Skeletal muscle satellite cell (primary cell): Measurements from ENCODE around the gene GATB. TPM values are rescaled to one million over a fixed set of nuclear protein-coding genes. Genes with fewer than 3 reads are reported as not detected.

Experiments used
- H3K27me3 ChIP-seq: 2 replicates; pipeline ENCODE4 v1.7.0; 2013; ENCODE audit warnings: low read length; ENCODE audit not compliant: control insufficient read depth, insufficient read depth
- H3K36me3 ChIP-seq: 2 replicates; pipeline ENCODE4 v1.7.0; 2013; ENCODE audit warnings: mild to moderate bottlenecking, control low read depth, low read length; ENCODE audit not compliant: insufficient read depth
- H3K4me1 ChIP-seq: 2 replicates; pipeline ENCODE4 v1.7.0; 2013; ENCODE audit warnings: low read length; ENCODE audit not compliant: control insufficient read depth, insufficient read depth
- H3K4me2 ChIP-seq: 2 replicates; pipeline ENCODE4 v1.7.0; 2013; ENCODE audit warnings: mild to moderate bottlenecking, low read length
- H3K4me3 ChIP-seq: 2 replicates; pipeline ENCODE4 v1.7.0; 2013; ENCODE audit warnings: low read length
- H3K9ac ChIP-seq: 2 replicates; pipeline ENCODE4 v1.7.0; 2013; ENCODE audit warnings: mild to moderate bottlenecking, low read depth, low read length, moderate library complexity
- H3K9me3 ChIP-seq: replicated peaks from 2 replicates; pipeline ENCODE4 v1.7.0; 2013; ENCODE audit warnings: mild to moderate bottlenecking, control low read depth, low read length
- total RNA-seq: library from RNA; depleted of rRNA; stranded (reverse); fragments of >200 nt; gene quantifications from 2 replicates; pipeline ENCODE4 v1.2.3, GENCODE V29; 2012; rRNA removed

The GATB gene, protein sequence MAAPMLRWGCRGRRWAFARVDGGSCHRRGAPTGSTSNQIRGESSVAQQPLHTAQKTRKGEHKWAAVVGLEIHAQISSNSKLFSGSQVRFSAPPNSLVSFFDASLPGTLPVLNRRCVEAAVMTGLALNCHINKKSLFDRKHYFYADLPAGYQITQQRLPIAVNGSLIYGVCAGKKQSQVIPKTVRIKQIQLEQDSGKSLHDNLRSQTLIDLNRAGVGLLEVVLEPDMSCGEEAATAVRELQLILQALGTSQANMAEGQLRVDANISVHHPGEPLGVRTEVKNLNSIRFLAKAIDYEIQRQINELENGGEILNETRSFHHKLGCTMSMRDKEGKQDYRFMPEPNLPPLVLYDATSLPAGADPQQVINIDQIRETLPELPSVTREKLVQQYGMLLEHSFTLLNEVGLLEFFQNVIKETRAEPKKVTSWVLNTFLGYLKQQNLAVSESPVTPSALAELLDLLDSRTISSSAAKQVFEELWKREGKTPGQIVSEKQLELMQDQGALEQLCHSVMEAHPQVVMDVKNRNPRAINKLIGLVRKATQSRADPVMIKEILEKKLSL
- total RNA-seq, result 15.9 and 20.5 TPM in 2 replicates

DNA sequence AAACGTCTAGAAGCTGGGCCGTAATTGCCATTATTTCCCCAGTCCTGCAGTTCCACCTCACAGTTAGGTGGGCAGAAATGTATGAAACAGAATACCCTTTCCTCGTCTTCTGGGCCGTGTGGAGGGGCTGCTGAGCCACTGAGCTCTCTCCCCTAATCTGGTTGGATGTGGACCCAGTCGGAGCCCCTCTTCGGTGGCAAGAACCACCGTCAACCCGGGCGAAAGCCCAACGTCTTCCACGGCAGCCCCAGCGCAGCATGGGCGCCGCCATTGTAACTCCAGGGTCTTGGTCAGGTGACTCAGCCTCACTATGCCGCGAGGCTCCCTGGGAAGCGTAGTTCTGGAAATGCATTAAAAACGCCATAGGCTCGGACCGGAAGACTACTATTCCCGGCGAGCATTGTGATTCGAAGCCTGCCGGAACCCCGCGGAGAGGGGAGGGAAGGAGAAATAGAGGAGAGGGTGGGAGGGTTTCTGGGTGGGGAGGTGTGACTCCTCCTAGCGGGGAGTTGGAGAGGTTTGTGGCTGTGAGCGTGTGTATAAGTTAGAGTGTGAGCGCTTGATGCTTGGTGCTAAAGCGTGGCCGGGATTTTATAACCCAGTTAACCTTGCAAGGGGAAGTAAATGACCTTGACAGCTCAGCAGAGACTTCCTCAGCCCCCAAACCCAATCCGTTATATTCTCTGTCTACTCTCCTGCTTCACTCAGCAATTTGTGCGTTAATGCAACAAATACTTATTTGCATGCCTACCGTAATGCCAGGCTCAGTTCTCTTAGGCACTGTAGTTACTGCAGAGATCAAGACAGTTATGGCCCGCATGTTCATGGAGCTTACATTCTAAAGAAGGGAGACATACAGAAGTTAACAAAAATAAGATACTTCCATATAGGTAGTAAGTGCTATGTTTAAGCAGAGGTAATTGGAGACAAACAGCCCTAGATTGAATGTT, at the start of gene GATB:
Gene GATB, minus strand, starts transcription at position 296 of the 950 bp plus-strand sequence. Its CDS starts 25 bp downstream, at position 271.
- Histone ChIP-seq H3K27me3 (peaks cover 6% of the 10 kb centered on the region), H3K36me3 (no peaks in the 10 kb centered on the region), H3K4me2 (peak within 1 kb of the TSS; percentile 95), H3K9me3 (no peaks in the 10 kb centered on the region), H3K9ac (peak within 1 kb of the TSS; percentile 93), H3K4me1 (peaks cover 10% of the 10 kb centered on the region), H3K4me3 (peak within 1 kb of the TSS; percentile 94)

GRCh38 chr4:151810476-151810875, 49.7 kb upstream of the GATB start:
- Histone ChIP-seq H3K4me1 (peaks cover 23% of the 10 kb centered on the region), H3K9me3 (no peaks in the 10 kb centered on the region), H3K27me3 (no peaks in the 10 kb centered on the region), H3K36me3 (no peaks in the 10 kb centered on the region), H3K4me3 (no peak overlapping the region), H3K9ac (no peak overlapping the region), H3K4me2 (no peak overlapping the region)

DNA sequence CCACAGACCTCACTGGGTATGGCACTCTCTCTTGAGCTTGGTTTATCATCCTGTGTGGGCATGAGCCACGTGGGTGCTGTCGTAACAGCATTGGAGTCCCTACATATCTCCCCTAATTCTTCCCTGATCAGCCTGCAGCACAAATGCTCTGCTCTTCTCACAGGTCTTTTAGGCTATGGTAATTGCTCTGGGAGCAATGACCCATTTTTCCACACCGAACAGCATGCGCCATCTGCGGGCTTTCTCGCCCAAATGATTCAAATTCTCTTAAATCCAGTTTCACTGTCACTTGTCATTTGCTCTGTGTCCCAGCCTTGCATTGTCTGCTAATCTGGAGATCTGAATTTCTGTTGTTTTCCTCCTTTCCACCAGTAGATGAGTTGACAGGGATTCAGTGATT, 48.9 kb upstream of the GATB start:
- no peak overlapping the region for H3K4me3 ChIP-seq
- H3K27me3 ChIP-seq, result no peaks in the 10 kb centered on the region
- H3K4me1 ChIP-seq, result peaks cover 23% of the 10 kb centered on the region
- H3K4me2 ChIP-seq, result no peak overlapping the region
- no peak overlapping the region for H3K9ac ChIP-seq
- no peaks in the 10 kb centered on the region for H3K9me3 ChIP-seq
- no peaks in the 10 kb centered on the region for H3K36me3 ChIP-seq

DNA sequence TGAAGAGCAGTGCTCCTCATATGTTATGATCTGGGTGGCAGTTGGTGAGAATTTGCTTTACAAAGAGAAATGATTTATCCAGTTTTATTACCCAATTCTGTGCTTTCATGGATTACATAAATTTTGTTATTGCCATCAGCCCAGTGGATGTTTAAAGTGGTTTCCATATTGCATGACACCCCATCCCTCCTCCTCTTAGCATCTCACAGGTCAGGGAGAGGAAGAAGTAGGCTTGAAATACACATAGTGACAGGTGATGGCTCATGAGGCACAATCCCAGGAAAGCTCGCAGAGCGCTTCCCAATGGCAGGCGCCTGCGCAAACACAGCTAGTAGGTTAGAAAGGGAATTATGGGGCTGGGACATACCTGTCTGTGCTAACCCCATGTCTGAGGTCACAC, 47.7 kb upstream of the GATB start:
- Histone ChIP-seq H3K4me1 (peaks cover 23% of the 10 kb centered on the region), H3K36me3 (no peaks in the 10 kb centered on the region), H3K9me3 (no peaks in the 10 kb centered on the region), H3K4me2 (no peak overlapping the region), H3K4me3 (no peak overlapping the region), H3K9ac (no peak overlapping the region), H3K27me3 (no peaks in the 10 kb centered on the region)

DNA sequence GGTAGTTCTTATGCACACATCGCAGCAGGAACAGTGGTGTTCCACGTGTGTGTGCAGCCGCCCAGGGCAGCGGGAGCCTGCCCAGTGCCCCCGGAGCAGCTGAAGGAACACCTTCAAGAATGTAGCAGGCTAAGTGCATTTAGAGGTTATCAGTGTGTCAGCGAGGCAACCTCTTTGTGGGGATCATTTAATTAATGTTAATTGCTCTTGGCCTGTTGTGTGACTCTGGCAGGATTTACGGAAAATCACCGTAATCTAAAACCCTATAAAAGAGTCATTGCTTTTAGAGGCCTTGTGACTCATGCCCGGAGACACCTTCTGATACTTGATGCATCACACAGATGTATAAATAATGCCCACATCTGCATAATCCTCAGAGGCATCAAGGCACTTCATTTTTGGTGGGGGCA, 47.3 kb upstream of the GATB start:
- H3K4me1 ChIP-seq, result peaks cover 23% of the 10 kb centered on the region
- no peak overlapping the region for H3K9ac ChIP-seq
- H3K27me3 ChIP-seq, result no peaks in the 10 kb centered on the region
- H3K36me3 ChIP-seq, result no peaks in the 10 kb centered on the region
- no peaks in the 10 kb centered on the region for H3K9me3 ChIP-seq
- H3K4me3 ChIP-seq, result no peak overlapping the region
- H3K4me2 ChIP-seq, result no peak overlapping the region

DNA sequence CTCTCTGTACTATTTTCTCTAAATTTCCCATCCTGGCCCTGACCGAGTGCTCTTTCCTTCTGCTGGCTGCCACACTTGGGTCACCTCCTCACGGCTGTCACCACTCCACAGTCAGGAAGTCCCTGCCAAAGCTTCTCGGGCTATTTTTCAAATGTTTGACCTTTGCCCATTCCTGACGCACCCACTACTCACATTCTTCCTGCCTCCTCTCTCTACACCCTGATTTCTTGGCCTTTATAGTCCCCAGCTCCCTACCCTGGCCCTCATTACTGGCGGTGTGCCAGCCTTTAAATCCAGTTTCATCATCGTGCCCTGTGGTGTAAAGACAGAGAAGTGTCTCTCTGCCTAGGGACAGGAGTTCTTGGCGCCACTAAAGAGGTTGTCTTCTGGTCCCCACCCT, 46.4 kb upstream of the GATB start:
- Histone ChIP-seq H3K4me2 (peak overlapping the region; percentile 28), H3K9me3 (no peaks in the 10 kb centered on the region), H3K4me1 (peaks cover 23% of the 10 kb centered on the region), H3K27me3 (no peaks in the 10 kb centered on the region), H3K36me3 (no peaks in the 10 kb centered on the region), H3K4me3 (no peak overlapping the region), H3K9ac (peak overlapping the region; percentile 64)

- no peaks in the 10 kb centered on the region for H3K36me3 ChIP-seq
- H3K4me2 ChIP-seq, result peak overlapping the region; percentile 28
- H3K4me1 ChIP-seq, result peaks cover 23% of the 10 kb centered on the region
- no peaks in the 10 kb centered on the region for H3K27me3 ChIP-seq
- peak overlapping the region; percentile 64 for H3K9ac ChIP-seq
- no peak overlapping the region for H3K4me3 ChIP-seq
- H3K9me3 ChIP-seq, result no peaks in the 10 kb centered on the region
These were observed 45.7 kb upstream of the GATB start for GRCh38 chr4:151806511-151806927.

DNA sequence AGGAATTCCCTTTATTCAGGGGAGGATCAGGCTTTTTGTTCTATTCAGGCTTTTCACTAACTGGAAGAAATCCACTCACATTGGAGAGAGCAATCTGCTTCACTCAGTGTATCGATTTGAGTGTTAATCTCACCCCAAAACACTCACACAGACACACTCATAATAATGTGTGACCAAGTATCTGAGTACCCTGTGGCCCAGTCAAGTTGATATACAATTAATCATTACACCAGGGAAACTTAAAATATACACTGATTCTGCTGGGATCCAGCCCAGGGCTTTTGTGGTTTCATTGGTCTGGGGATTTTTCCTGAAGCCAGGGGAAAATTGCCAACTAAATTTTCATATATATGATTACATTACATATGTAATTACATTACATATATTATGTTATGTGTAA, 44.0 kb upstream of the GATB start:
- no peak overlapping the region for H3K4me2 ChIP-seq
- H3K9ac ChIP-seq, result no peak overlapping the region
- no peaks in the 10 kb centered on the region for H3K27me3 ChIP-seq
- no peak overlapping the region for H3K4me3 ChIP-seq
- no peaks in the 10 kb centered on the region for H3K36me3 ChIP-seq
- no peaks in the 10 kb centered on the region for H3K9me3 ChIP-seq
- H3K4me1 ChIP-seq, result peaks cover 23% of the 10 kb centered on the region

DNA sequence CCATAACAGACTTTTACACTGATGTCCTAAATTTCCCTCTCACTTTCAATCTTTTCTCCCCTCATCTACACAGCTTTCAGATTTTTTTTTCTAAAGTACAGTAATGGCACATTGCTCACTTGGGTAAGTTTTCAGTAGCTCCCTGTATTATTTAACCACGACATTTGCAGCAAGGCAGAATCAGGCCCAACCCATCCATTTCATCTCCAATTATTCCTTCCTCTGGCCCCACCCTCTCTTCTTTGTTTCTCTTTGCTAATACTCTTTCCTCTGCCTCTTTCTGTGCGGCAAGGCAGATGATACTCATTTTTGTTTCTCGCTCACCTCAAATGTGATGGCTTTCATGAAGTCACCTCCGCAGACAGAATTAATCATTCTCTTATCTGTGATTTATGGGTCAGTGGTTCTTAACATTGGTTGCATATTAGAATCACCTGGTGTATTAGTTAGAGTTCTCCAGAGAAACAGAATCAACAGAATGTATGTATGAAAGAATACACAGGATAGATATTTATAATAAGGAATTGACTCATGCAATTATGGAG, 43.4 kb upstream of the GATB start:
- Histone ChIP-seq H3K4me2 (no peak overlapping the region), H3K9me3 (no peaks in the 10 kb centered on the region), H3K36me3 (no peaks in the 10 kb centered on the region), H3K4me3 (no peak overlapping the region), H3K27me3 (no peaks in the 10 kb centered on the region), H3K9ac (no peak overlapping the region), H3K4me1 (peaks cover 23% of the 10 kb centered on the region)

GRCh38 chr4:151803246-151803645, 42.4 kb upstream of the GATB start:
- no peaks in the 10 kb centered on the region for H3K27me3 ChIP-seq
- no peaks in the 10 kb centered on the region for H3K36me3 ChIP-seq
- peaks cover 21% of the 10 kb centered on the region for H3K4me1 ChIP-seq
- no peak overlapping the region for H3K9ac ChIP-seq
- H3K4me3 ChIP-seq, result no peak overlapping the region
- no peak overlapping the region for H3K4me2 ChIP-seq
- H3K9me3 ChIP-seq, result no peaks in the 10 kb centered on the region
